ENCODE results near the gene FANCC.

GRCh38 chr9:95133325-95133705 lies 184.2 kb downstream of the FANCC start:
- TF ChIP-seq, protein P1, sequence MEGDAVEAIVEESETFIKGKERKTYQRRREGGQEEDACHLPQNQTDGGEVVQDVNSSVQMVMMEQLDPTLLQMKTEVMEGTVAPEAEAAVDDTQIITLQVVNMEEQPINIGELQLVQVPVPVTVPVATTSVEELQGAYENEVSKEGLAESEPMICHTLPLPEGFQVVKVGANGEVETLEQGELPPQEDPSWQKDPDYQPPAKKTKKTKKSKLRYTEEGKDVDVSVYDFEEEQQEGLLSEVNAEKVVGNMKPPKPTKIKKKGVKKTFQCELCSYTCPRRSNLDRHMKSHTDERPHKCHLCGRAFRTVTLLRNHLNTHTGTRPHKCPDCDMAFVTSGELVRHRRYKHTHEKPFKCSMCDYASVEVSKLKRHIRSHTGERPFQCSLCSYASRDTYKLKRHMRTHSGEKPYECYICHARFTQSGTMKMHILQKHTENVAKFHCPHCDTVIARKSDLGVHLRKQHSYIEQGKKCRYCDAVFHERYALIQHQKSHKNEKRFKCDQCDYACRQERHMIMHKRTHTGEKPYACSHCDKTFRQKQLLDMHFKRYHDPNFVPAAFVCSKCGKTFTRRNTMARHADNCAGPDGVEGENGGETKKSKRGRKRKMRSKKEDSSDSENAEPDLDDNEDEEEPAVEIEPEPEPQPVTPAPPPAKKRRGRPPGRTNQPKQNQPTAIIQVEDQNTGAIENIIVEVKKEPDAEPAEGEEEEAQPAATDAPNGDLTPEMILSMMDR (IDR thresholded peaks at IDR 0.05): no peak
- no peak for TF ChIP-seq POLR2A (IDR thresholded peaks at IDR 0.05)
